Mesothelial cell of epicardium (in vitro differentiated cells): ENCODE data around the gene TFEC. TPM values are rescaled to one million over a fixed set of nuclear protein-coding genes. Genes with fewer than 3 reads are reported as not detected.
"Not testable (repeated sequence)": the region's sequence is repeated elsewhere in the genome, so short reads cannot be mapped to it uniquely, and the experiment has no call there.

Experiments
- DNase-seq, 2 experiments: peaks; one replicate each; pipeline ENCODE4 v3.0.0; 2021; ENCODE audit warnings: low spot score in 2 of 2; ENCODE audit not compliant: unreplicated experiment in 2 of 2
- H3K27ac Mint-ChIP-seq: 2 replicates; pipeline ENCODE4 v1.8.0; 2021; ENCODE audit warnings: mixed read lengths
- H3K27me3 Mint-ChIP-seq: 2 replicates; pipeline ENCODE4 v1.8.0; 2021; ENCODE audit warnings: low read depth, mixed read lengths
- H3K36me3 Mint-ChIP-seq: 2 replicates; pipeline ENCODE4 v1.8.0; 2021; ENCODE audit warnings: mixed read lengths
- H3K4me1 Mint-ChIP-seq: 2 replicates; pipeline ENCODE4 v1.8.0; 2021; ENCODE audit warnings: mixed read lengths
- H3K4me3 Mint-ChIP-seq: 2 replicates; pipeline ENCODE4 v1.8.0; 2021; ENCODE audit warnings: mild to moderate bottlenecking, moderate library complexity, mixed read lengths
- H3K9me3 Mint-ChIP-seq: 2 replicates; pipeline ENCODE4 v1.8.0; 2021; ENCODE audit warnings: mixed read lengths
- CTCF ChIP-seq: fragments of 200-600 bp; sonication (generic); IDR thresholded peaks from one replicate; pipeline ENCODE4 v1.5.0; 2021; ENCODE audit warnings: antibody characterized with exemption; ENCODE audit not compliant: unreplicated experiment
- total RNA-seq: library from RNA; stranded (reverse); gene quantifications from 3 replicates; pipeline ENCODE4 v1.2.1, GENCODE V29; 2021

TFEC gene
- total RNA-seq, 1 donor from 2014 or later = 0.49 TPM

GRCh38 chr7:115941703-115942268 lies 88.8 kb downstream of the TFEC start:
- Mint-ChIP-seq H3K27ac (no peak overlapping the region), H3K36me3 (no peaks in the 10 kb centered on the region), H3K4me1 (peaks cover 6% of the 10 kb centered on the region), H3K9me3 (no peaks in the 10 kb centered on the region), H3K4me3 (no peak overlapping the region), H3K27me3 (no peaks in the 10 kb centered on the region)
- TF ChIP-seq CTCF = no peak
- DNase-seq = no peak

GRCh38 chr7:115940460-115941060 lies 90.0 kb downstream of the TFEC start:
- H3K27me3 Mint-ChIP-seq = no peaks in the 10 kb centered on the region
- no peak for TF ChIP-seq CTCF
- H3K4me1 Mint-ChIP-seq = peaks cover 7% of the 10 kb centered on the region
- no peak overlapping the region for H3K27ac Mint-ChIP-seq
- H3K9me3 Mint-ChIP-seq = no peaks in the 10 kb centered on the region
- DNase-seq = no peak
- no peaks in the 10 kb centered on the region for H3K36me3 Mint-ChIP-seq
- no peak overlapping the region for H3K4me3 Mint-ChIP-seq

- H3K4me1 Mint-ChIP-seq = peaks cover 7% of the 10 kb centered on the region
- no peak for DNase-seq
- TF ChIP-seq CTCF = no peak
- no peaks in the 10 kb centered on the region for H3K36me3 Mint-ChIP-seq
- H3K27me3 Mint-ChIP-seq = no peaks in the 10 kb centered on the region
- H3K9me3 Mint-ChIP-seq = no peaks in the 10 kb centered on the region
- peak overlapping the region; percentile 22 for H3K27ac Mint-ChIP-seq
- H3K4me3 Mint-ChIP-seq = no peak overlapping the region
Measured at GRCh38 chr7:115937960-115938359, 92.6 kb downstream of the TFEC start.

GRCh38 chr7:115933471-115933870 lies 97.1 kb downstream of the TFEC start:
- Mint-ChIP-seq H3K27me3 (no peaks in the 10 kb centered on the region), H3K27ac (no peak overlapping the region), H3K4me3 (no peak overlapping the region), H3K36me3 (no peaks in the 10 kb centered on the region), H3K4me1 (peaks cover 5% of the 10 kb centered on the region), H3K9me3 (peaks cover 15% of the 10 kb centered on the region)
- TF ChIP-seq CTCF = no peak
- DNase-seq = no peak

GRCh38 chr7:115932880-115933279 lies 97.7 kb downstream of the TFEC start:
- no peak for DNase-seq
- H3K4me3 Mint-ChIP-seq = no peak overlapping the region
- H3K36me3 Mint-ChIP-seq = no peaks in the 10 kb centered on the region
- no peaks in the 10 kb centered on the region for H3K27me3 Mint-ChIP-seq
- peaks cover 3% of the 10 kb centered on the region for H3K4me1 Mint-ChIP-seq
- H3K9me3 Mint-ChIP-seq = peaks cover 15% of the 10 kb centered on the region
- H3K27ac Mint-ChIP-seq = no peak overlapping the region
- TF ChIP-seq CTCF = no peak

- not testable (repeated sequence) for H3K27ac Mint-ChIP-seq, DNase-seq, H3K4me3 Mint-ChIP-seq, H3K36me3 Mint-ChIP-seq, H3K27me3 Mint-ChIP-seq, H3K4me1 Mint-ChIP-seq
- H3K9me3 Mint-ChIP-seq = peaks cover 15% of the 10 kb centered on the region
Measured at GRCh38 chr7:115930184-115930583, 100.4 kb downstream of the TFEC start.

GRCh38 chr7:115929736-115930135 lies 100.8 kb downstream of the TFEC start:
- not testable (repeated sequence) for H3K27me3 Mint-ChIP-seq, DNase-seq, H3K27ac Mint-ChIP-seq, H3K4me1 Mint-ChIP-seq, H3K4me3 Mint-ChIP-seq, H3K36me3 Mint-ChIP-seq
- H3K9me3 Mint-ChIP-seq = peaks cover 15% of the 10 kb centered on the region
